HG03108 (cell line): ENCODE results near the gene UGT1A1.

Source experiments
- ATAC-seq: cut with Tn5 transposase; IDR thresholded peaks from one replicate; pipeline ENCODE4 v1.9.1; 2021; ENCODE audit warnings: moderate library complexity; ENCODE audit not compliant: unreplicated experiment

UGT1A1 gene

DNA sequence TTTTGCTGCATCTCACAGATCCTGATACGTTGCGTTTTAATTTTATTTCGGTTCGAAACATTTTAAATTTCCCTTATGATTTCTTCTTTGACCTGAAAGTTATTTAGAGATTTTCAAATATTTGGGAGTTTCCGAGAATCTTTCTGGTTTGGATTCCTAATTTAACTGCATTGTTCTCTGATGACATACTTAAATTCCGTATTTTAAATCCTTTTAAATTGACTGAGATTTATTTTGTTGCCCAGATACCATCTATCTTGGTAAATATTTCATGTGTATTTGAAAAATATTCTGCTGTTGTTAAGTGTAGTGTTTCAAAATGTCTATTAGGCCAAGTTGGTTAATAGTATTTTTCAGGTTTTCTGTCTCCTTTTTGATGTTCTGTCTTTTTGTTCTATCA lies 55.8 kb downstream of the UGT1A1 start:
- no peak for ATAC-seq

DNA sequence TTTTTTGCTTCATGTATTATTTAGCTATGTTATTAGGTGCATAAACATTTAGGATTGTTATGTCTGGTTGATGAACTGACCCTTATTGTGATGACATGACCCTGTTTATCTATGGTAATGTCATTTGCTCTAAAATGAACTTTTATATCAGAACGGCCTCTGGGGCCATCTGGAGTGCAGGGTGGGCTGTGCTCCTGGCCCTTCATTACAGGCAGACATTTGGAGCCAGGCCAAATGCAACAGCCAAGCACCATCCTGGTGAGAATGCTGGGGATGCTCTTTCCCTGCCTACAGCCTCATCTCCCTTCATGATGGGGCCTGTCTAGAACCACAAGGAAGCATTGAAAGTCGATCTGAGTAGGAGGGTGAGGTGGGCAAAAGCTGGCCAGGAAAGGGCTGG lies 56.3 kb downstream of the UGT1A1 start:
- no peak for ATAC-seq

DNA sequence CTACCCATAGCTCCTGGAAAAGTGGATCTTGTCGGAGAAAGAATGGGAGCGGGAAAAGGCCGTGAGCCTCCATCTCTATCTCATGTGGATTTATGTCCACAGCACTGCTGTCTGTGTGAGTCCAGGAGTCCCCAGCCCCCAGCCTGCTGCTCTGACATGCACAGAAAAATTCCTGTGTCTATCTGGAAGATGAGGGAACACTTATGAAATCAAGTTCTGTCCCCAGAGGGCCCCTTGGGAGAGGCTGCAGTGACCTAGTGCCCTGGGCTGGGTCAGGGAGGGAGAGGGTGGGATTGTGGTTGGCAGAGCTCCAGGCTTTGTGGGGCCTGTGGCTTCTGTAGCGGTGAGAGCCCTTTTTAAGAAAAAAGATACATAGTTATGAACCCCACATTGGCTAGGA lies 56.7 kb downstream of the UGT1A1 start:
- ATAC-seq: no peak

DNA sequence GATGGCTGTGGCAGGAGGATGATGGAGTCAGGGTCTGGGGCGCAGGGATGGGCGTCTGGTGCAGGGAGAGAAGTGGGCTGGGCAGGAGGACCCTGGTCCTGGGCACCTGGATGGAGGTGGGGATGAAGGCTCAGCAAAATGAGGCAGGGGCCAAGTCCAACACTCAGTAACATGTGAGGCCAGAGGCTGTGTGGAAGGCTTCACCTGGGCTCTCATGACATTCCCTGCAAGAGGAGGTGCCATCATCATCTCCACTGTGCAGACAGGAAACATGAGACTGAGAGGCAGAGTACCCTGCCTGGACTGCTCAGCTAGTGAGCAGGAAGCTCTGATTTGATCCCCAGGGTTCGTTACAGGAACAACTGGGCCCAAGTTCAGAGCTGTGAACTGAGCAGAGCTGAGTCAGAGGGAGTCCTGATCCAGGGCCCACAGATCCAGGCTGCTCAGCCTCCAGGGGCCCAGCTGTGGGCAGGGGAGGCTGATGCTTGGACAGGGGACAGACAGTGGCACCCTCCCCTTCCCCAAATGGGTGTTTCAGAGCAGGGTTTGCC lies 57.4 kb downstream of the UGT1A1 start:
- no peak for ATAC-seq

DNA sequence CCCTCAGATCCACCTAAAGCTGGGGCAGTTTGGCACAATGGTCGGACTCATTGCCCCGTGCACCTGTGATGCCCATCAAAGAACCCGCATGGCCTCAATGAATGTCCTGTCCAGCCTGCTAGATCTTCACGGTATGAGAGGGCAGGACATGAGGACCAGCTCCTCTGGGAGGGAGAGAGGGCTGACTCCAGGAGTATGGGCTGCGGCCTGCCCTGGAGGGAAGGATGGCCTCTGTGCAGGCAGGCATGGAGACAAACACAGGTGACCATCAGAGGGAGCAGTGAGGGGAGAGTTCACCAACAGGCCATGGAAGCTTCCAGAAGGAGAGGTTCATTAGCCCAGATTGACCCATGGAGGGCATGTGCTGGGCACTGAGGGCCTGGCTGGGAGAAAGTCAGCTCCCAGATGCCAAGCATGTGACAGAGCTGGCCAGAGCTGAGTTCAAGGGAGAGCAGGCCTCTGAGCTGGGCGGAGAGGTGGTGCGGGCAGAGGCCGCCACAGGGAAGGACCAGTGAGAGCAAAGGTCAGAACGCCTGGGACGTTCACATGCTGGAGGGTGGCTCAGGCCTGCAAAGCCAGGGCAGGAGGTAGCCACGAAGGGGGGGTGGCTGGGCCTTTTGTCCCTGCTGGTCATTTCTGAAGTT lies 58.0 kb downstream of the UGT1A1 start:
- no peak for ATAC-seq

DNA sequence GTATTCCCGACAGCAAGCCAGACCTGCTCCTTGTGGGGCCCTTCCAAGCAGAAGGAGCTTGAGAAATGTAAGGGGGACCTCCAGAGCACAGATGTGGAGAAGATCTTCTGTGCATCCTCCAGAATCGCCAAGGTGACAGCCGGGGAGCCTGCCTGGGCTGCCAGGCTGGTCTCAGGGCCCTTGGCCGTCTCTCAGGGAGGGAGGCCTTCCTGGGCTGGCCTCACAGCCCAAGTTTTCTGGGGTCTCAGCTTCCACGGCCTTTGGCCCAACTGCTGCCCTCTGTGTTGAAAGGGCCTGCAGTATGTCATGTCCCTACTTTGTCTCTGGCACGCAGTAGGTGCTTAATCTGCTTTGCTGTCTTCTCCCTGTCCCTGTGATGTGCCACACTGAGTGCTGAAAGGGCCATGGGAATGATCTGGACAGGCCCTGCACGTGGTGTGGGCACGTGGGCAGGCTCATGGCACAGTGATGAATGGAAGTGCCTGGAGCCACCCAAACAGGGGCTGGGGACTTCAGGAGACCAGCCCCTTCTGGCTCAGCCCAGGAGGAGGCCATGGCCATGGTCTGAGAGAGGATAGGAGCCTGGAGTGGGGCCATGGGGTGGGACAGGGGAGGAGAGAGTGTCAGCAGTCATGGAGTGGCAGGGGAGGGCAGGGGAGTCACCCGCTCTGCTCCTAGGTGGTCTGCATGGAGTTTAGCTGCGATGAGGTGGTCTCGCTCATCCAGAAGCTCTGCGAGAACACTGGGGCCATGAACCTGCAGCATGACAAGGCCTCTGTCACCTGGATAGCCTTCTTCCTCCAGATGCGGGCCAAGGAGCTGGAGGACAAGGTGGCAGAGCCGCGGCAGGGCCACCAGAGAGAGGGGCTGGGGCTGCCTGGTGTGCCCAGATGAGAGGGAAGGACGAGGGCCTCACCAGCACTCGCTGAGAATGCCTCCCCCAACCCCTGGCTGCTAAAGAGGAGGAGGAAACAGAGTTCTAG lies 58.9 kb downstream of the UGT1A1 start:
- ATAC-seq: no peak

DNA sequence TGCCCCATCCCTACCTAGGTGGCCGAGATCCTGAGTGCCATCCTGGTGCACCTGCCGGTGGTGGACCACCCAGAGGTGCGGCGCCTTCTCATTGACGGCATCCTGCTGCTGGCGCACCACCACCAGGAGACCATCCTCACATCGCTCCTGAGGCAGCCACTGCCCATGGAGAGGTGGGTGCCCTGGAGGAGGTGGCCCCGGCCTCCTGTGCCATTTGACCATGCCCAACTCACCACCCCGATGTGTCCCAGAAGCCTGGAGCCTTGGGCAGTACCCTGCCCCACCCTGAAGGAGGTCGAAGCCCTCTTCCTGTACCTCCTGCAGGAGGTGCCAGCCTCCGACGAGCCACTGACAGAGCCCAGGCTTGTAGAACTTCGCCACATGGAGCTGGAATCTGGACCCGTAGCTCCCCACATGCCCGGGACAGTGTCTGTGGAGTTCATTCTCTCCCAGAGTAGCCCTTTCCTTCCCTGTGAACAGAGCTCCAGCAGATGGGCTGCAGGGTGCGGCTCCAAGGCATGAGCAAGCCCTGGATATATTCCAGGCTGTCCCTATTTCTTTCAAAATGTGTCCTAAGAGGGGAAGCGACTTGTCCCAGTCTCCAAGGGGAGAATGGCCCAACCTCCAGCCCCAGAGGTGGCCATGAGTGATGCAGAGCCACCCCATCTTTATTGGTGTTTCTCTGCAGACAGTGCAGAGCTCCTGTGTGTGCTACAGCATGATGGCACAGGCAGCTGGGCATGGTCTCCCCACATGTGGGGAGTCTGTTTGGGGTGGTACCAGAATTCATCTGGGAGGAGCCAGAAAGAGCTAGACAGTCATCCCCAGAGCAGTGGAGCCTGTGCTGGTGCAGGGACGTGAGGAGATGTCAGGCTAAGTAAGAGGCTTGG lies 60.1 kb downstream of the UGT1A1 start:
- no peak for ATAC-seq

DNA sequence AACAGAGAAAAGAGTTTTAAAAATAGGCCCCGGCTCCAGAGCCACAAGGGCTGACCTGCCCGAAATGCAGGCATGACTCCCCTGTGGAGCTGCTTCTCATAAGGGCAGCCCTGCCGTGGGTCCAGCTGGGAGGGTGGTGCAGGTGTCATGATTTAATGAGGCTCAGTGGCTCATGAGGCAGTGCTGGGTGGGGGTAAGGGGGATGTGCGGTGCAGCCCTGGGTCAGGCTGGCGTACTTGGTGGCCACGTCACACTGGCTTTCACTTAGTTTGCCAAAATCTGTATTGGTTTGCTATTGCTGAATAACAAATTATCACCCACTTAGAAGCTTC lies 60.7 kb downstream of the UGT1A1 start:
- no peak for ATAC-seq

DNA sequence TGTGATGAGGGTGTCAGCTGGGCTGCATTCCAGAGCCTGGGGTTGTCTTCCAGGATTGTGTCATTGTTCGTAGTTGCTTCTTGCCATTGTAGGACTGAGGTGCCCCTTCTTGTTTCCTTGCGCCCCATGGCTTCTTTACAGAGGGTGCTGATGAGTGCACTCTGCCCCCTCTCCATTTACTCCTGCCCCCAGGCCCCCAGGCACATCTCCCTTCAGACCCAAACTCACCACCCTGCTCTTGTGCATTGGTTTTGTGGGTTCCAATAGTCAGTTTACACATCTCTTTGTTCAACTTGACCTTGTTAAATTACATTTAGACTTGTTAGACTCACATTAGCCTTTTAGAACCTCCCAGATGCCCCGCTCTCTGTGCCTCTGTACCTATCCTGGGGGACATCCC lies 61.1 kb downstream of the UGT1A1 start:
- no peak for ATAC-seq

DNA sequence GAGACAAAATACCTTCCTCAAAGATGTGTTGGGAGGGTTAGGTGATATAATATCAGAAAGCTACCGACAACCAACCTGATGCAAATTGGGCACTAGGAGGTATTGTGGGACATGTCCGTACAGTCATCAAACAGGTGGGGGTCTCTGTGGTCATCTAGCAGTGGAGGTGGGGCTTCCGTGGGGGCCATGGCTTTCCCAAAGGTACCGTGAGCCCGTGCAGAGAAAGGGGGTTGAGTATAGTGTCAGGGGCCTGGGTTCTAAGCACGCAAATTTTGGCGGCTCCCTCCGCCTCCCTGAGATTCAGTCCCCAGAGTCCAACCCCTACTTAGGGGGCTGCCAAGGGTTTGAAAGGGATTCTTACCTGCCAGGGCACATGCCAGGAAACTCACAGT lies 61.6 kb downstream of the UGT1A1 start:
- no peak for ATAC-seq

DNA sequence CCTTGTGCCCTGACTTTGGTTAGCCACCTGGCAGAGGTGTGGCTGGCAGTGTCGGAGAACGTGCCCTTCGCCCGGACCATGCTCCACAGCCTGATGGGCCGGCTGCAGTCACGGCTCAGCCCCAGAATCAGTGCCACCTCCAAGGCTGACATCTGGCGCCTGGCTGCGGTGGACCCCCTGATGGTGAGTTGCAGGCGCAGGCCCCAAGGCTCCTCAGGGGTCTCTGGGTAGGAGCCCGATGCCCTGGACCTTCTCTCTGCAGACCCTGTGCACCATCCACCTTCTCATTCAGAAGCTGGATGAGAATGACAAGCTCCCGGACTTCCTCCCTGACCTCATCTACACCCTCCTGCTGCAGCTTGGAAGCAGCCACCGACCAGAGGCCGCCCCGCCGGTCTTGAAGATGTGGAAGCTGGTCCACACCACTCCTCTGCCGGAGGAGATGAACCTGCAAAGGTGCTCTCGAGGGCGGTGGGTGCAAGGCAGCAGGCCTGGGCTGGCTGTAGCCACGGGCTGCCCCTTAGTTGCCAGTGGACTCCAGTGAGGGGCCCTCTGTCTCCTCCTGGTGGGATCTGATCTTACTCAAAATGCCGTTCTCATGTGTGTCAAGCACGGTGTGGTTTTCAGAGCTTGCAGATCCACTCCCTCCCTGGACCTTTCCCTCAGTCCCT lies 62.2 kb downstream of the UGT1A1 start:
- no peak for ATAC-seq
